ENCODE measurements around the gene ANKRD55. TPM values are rescaled to one million over a fixed set of nuclear protein-coding genes. Genes with fewer than 3 reads are reported as not detected.
"Not testable (repeated sequence)": the region's sequence is repeated elsewhere in the genome, so short reads cannot be mapped to it uniquely, and the experiment has no call there.

Gene ANKRD55
- total and polyA plus RNA-seq, 10 donors, result 0.42 to 9.0 (median 2.3) TPM

DNA sequence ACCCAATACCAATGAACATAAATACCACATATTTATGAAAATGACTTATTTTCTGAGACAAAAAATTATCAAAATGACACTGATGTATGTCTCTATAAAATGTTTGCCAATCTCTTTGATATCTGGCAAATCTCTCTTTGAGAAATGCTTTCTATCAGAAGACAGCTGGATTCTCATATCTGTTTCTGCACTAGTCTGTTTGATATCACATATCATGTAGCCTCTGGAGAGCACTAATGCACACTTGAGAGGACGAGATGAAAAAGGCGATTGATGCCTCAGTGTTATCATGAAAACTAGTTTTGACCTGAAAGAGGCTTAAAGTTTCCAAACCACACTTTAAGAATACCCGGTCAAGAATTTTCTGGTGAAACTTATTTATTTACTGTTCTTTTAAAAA, 29.1 kb upstream of the ANKRD55 start:
- no peak for DNase-seq
- WGBS, 5 donors, result 82 to 90% (median 88%) methylated on average over 3 of the region's 3 CpGs
- Histone ChIP-seq H3K36me3 (no peaks in the 10 kb centered on the region), H3K27me3 (replicated peaks in 1 of 7) (no peaks in the 10 kb centered on the region), H3K4me1 (no peaks in the 10 kb centered on the region), H3K9me3 (no peaks in the 10 kb centered on the region), H3K27ac (no peak overlapping the region), H3K4me3 (no peak overlapping the region)
- TF ChIP-seq POLR2A (IDR thresholded peaks at IDR 0.05) (no peak), POLR2AphosphoS5 (IDR thresholded peaks at IDR 0.05) (no peak)
- TF ChIP-seq, protein P1, sequence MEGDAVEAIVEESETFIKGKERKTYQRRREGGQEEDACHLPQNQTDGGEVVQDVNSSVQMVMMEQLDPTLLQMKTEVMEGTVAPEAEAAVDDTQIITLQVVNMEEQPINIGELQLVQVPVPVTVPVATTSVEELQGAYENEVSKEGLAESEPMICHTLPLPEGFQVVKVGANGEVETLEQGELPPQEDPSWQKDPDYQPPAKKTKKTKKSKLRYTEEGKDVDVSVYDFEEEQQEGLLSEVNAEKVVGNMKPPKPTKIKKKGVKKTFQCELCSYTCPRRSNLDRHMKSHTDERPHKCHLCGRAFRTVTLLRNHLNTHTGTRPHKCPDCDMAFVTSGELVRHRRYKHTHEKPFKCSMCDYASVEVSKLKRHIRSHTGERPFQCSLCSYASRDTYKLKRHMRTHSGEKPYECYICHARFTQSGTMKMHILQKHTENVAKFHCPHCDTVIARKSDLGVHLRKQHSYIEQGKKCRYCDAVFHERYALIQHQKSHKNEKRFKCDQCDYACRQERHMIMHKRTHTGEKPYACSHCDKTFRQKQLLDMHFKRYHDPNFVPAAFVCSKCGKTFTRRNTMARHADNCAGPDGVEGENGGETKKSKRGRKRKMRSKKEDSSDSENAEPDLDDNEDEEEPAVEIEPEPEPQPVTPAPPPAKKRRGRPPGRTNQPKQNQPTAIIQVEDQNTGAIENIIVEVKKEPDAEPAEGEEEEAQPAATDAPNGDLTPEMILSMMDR (IDR thresholded peaks at IDR 0.05 in 8 of 11, conservative IDR thresholded peaks at IDR 0.05 in 3 of 11), result no peak
- intact Hi-C loops (cut with DNase I; ENCODE audit: low total_unique reads), result loop anchor here (10.0 kb wide), 2 partner anchors 883 to 963 kb away; no protein-coding TSS in a partner anchor

DNA sequence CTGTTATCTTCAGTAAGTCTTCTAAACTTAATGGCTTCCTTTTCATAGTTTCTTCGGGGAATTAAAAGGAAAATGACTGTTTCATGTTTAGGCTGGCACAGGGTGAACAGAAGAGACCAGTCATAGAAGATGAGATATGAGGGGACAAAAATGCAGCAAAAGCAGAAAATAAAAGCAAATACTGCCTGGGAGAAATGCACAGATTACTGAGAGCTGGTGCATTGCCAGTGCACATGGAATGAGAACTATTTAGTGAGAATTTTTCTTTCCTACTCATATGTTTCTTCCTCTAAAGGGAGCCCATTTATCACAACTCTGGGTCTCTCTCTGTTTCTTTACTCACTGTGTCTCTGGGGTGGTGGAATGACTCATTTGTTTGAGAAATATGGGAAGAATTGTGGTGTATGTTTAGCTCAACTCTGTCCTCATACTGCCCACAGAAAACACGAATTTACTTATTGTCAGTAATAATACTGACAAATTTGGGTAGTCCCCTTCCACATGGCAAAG, 25.9 kb upstream of the ANKRD55 start:
- no peaks in the 10 kb centered on the region for H3K9me3 ChIP-seq
- H3K4me3 ChIP-seq, result no peak overlapping the region
- DNase-seq, result no peak
- peak overlapping the region in 1 of 8 donors; percentile 30 for H3K27ac ChIP-seq
- no peaks in the 10 kb centered on the region for H3K4me1 ChIP-seq
- no peak for TF ChIP-seq POLR2AphosphoS5 (IDR thresholded peaks at IDR 0.05)
- intact Hi-C loops (cut with DNase I; ENCODE audit: low total_unique reads), result no loop called here
- WGBS, 5 donors, result 33 to 59% (median 43%) methylated on average over 2 of the region's 2 CpGs
- no peaks in the 10 kb centered on the region for H3K36me3 ChIP-seq
- H3K27me3 ChIP-seq (replicated peaks in 1 of 7), result no peaks in the 10 kb centered on the region

DNA sequence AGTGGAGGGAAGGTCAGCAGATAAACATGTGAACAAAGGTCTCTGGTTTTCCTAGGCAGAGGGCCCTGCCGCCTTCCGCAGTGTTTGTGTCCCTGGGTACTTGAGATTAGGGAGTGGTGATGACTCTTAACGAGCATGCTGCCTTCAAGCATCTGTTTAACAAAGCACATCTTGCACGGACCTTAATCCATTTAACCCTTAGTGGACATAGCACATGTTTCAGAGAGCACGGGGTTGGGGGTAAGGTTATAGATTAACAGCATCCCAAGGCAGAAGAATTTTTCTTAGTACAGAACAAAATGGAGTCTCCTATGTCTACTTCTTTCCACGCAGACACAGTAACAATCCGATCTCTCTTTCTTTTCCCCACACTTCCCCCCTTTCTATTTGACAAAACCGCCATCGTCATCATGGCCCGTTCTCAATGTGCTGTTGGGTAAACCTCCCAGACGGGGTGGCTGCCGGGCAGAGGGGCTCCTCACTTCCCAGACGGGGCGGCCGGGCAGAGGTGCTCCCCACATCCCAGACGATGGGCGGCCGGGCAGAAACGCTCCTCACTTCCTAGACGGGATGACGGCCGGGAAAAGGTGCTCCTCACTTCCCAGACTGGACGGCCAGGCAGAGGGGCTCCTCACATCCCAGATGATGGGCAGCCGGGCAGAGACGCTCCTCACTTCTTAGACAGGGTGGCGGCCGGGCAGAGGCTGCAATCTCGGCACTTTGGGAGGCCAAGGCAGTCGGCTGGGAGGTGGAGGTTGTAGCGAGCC, 24.8 kb upstream of the ANKRD55 start:
- H3K4me1 ChIP-seq; H3K4me3 ChIP-seq; intact Hi-C loops (cut with DNase I; ENCODE audit: low total_unique reads); DNase-seq; H3K36me3 ChIP-seq; H3K9me3 ChIP-seq; H3K27me3 ChIP-seq (replicated peaks in 1 of 7); H3K27ac ChIP-seq: not testable (repeated sequence)
- 88 to 92% (median 89%) methylated on average over 24 to 27 of the region's 30 CpGs for WGBS, 5 donors

DNA sequence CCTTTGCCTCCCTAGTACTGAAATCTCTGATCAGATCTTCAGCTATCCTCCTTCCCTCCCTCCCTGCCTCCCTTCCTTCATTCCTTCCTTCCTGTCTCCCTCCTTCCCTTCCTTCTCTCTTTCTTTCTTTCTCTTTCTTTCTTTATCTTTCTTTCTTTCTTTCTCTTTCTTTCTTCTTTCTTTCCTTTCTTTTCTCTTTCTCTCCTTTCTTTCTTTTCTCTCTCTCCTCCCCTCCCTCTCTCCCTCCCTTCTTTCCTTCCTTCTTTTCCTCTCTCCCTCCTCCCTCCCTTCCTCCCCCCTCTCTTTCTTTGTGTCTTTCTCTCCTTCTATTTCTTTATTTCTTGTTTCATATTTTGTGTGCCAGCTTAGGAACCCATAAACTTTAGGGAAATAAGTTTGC, 23.9 kb upstream of the ANKRD55 start:
- intact Hi-C loops (cut with DNase I; ENCODE audit: low total_unique reads), result no loop called here
- no peaks in the 10 kb centered on the region for H3K36me3 ChIP-seq
- no peak for DNase-seq
- H3K4me3 ChIP-seq, result no peak overlapping the region
- TF ChIP-seq, protein P1 (IDR thresholded peaks at IDR 0.05 in 8 of 11, conservative IDR thresholded peaks at IDR 0.05 in 3 of 11), result no peak
- TF ChIP-seq POLR2A (IDR thresholded peaks at IDR 0.05), result no peak
- TF ChIP-seq POLR2AphosphoS5 (IDR thresholded peaks at IDR 0.05), result no peak
- peaks cover 0 to 4% (median 0%) of the 10 kb centered on the region in 6 donors for H3K4me1 ChIP-seq
- H3K27ac ChIP-seq, result no peak overlapping the region
- H3K9me3 ChIP-seq, result no peaks in the 10 kb centered on the region
- no peaks in the 10 kb centered on the region for H3K27me3 ChIP-seq (replicated peaks in 1 of 7)

DNA sequence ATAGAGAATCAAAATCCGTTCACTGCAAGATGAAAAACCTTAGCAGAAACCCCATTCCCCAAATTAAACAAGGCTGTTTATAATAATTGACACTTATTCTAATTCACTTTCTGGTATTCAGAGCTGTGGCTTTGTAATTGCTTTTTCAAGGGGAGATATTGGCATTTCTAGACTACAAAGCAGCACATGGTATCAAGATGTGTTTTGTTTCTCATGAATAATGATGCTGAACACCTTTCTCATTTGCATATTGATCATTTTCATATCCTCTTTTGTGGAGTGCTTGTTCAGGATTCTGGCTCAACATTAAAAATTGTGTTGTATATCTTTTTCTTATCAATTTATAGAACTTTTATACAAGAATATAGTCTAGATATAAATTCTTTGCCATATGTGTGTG, 22.4 kb upstream of the ANKRD55 start:
- H3K4me3 ChIP-seq, result no peak overlapping the region
- intact Hi-C loops (cut with DNase I; ENCODE audit: low total_unique reads), result no loop called here
- TF ChIP-seq, protein P1 (IDR thresholded peaks at IDR 0.05 in 8 of 11, conservative IDR thresholded peaks at IDR 0.05 in 3 of 11), result no peak
- TF ChIP-seq POLR2AphosphoS5 (IDR thresholded peaks at IDR 0.05), result no peak
- TF ChIP-seq POLR2A (IDR thresholded peaks at IDR 0.05), result no peak
- peaks cover 0 to 11% (median 0%) of the 10 kb centered on the region in 6 donors for H3K4me1 ChIP-seq
- DNase-seq, result no peak
- H3K27me3 ChIP-seq (replicated peaks in 1 of 7), result no peaks in the 10 kb centered on the region
- H3K9me3 ChIP-seq, result no peaks in the 10 kb centered on the region
- WGBS, 5 donors, result 77 to 90% (median 81%) methylated on average over 1 of the region's 1 CpG
- no peaks in the 10 kb centered on the region for H3K36me3 ChIP-seq
- H3K27ac ChIP-seq, result no peak overlapping the region
